ENCODE data around the gene SKAP2. TPM values are rescaled to one million over a fixed set of nuclear protein-coding genes. Genes with fewer than 3 reads are reported as not detected.

SKAP2 gene
- polyA plus RNA-seq, 1 donor from 2014 or later: 3.6 TPM

DNA sequence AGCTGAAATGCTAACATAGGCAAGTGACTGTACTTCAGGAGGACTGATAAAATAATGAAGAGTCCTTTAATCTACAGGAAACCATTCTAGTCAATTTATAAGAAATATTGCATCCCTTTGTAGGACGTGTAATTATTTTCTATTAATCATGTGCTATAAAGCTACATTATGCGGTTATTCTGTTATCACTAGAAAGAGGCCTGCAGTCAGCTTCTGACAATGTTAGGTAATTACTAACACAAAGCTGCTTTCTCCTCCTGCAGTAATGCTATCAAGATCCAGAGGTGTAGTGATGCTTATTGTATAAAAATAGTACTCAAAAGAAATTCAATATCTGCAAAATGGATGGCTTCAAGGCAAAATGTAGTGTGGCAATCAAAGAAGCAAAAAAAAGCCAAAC lies 191.1 kb downstream of the SKAP2 start (continued):
- TF ChIP-seq MXI1 (conservative IDR thresholded peaks at IDR 0.05; ENCODE audit: poor library complexity, severe bottlenecking) (no peak), RAD21 (conservative IDR thresholded peaks at IDR 0.05) (no peak), TAF1 (IDR thresholded peaks at IDR 0.05; ENCODE audit: low read depth) (no peak)

DNA sequence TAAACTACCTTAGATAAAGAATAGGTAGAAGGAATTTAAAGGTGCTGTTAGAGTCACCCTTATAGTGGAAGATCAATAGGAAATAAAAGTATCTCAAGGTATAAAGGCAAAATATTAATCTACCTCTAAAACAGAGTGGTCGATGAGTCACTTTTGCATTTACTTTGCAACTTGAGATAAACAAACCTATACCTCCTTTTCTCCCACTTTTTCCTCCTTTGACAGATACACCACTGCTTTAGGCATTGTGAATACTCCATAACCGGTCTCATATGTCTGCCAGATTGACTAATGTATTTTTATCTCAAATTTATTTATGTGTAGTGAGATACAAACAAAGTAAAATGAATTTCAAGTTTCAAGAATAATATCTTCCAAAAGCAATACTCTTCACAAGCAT lies 193.5 kb downstream of the SKAP2 start:
- no peaks in the 10 kb centered on the region for H3K9me3 ChIP-seq (ENCODE audit: low read length)
- H3K36me3 ChIP-seq (ENCODE audit: insufficient read depth, low read length): no peaks in the 10 kb centered on the region
- no peaks in the 10 kb centered on the region for H3K9me2 ChIP-seq (ENCODE audit: insufficient read depth, low read length)
- no peak for TF ChIP-seq TAF1 (IDR thresholded peaks at IDR 0.05; ENCODE audit: low read depth)
- H3F3A ChIP-seq (ENCODE audit: insufficient read depth, low read length, poor library complexity, severe bottlenecking): no peaks in the 10 kb centered on the region
- no peak overlapping the region for H3K27ac ChIP-seq (ENCODE audit: low read length)
- no peaks in the 10 kb centered on the region for H3K27me3 ChIP-seq (ENCODE audit: insufficient read depth, low read depth, low read length)
- H3K4me3 ChIP-seq (ENCODE audit: low read length): no peak overlapping the region
- no peak overlapping the region for H3K4me2 ChIP-seq (ENCODE audit: low read length)
- no peak overlapping the region for H2AFZ ChIP-seq (ENCODE audit: low read depth, low read length)
- H3K79me2 ChIP-seq (replicated peaks; ENCODE audit: insufficient read depth, low read length): no peaks in the 10 kb centered on the region
- H3K9ac ChIP-seq (ENCODE audit: low read length): no peak overlapping the region
- H4K20me1 ChIP-seq (ENCODE audit: insufficient read depth): no peaks in the 10 kb centered on the region

- H3K4me2 ChIP-seq (ENCODE audit: low read length): no peak overlapping the region
- no peaks in the 10 kb centered on the region for H3K27me3 ChIP-seq (ENCODE audit: insufficient read depth, low read depth, low read length)
- H3K36me3 ChIP-seq (ENCODE audit: insufficient read depth, low read length): no peaks in the 10 kb centered on the region
- H2AFZ ChIP-seq (ENCODE audit: low read depth, low read length): no peak overlapping the region
- H3K79me2 ChIP-seq (replicated peaks; ENCODE audit: insufficient read depth, low read length): no peaks in the 10 kb centered on the region
- no peaks in the 10 kb centered on the region for H3F3A ChIP-seq (ENCODE audit: insufficient read depth, low read length, poor library complexity, severe bottlenecking)
- TF ChIP-seq TAF1 (IDR thresholded peaks at IDR 0.05; ENCODE audit: low read depth): no peak
- TF ChIP-seq, protein P1, sequence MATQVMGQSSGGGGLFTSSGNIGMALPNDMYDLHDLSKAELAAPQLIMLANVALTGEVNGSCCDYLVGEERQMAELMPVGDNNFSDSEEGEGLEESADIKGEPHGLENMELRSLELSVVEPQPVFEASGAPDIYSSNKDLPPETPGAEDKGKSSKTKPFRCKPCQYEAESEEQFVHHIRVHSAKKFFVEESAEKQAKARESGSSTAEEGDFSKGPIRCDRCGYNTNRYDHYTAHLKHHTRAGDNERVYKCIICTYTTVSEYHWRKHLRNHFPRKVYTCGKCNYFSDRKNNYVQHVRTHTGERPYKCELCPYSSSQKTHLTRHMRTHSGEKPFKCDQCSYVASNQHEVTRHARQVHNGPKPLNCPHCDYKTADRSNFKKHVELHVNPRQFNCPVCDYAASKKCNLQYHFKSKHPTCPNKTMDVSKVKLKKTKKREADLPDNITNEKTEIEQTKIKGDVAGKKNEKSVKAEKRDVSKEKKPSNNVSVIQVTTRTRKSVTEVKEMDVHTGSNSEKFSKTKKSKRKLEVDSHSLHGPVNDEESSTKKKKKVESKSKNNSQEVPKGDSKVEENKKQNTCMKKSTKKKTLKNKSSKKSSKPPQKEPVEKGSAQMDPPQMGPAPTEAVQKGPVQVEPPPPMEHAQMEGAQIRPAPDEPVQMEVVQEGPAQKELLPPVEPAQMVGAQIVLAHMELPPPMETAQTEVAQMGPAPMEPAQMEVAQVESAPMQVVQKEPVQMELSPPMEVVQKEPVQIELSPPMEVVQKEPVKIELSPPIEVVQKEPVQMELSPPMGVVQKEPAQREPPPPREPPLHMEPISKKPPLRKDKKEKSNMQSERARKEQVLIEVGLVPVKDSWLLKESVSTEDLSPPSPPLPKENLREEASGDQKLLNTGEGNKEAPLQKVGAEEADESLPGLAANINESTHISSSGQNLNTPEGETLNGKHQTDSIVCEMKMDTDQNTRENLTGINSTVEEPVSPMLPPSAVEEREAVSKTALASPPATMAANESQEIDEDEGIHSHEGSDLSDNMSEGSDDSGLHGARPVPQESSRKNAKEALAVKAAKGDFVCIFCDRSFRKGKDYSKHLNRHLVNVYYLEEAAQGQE (IDR thresholded peaks at IDR 0.05; ENCODE audit: borderline replicate concordance): no peak
- TF ChIP-seq POLR2AphosphoS5 (IDR thresholded peaks at IDR 0.05): no peak
- TF ChIP-seq RAD21 (conservative IDR thresholded peaks at IDR 0.05): no peak
- TF ChIP-seq EZH2 (IDR thresholded peaks at IDR 0.05; ENCODE audit: borderline replicate concordance, insufficient read depth, low read length, poor library complexity, severe bottlenecking): no peak
- no peak for TF ChIP-seq SMC3 (conservative IDR thresholded peaks at IDR 0.05; ENCODE audit: poor library complexity)
- no peak for TF ChIP-seq MXI1 (conservative IDR thresholded peaks at IDR 0.05; ENCODE audit: poor library complexity, severe bottlenecking)
- no peak for TF ChIP-seq EP300 (conservative IDR thresholded peaks at IDR 0.05; ENCODE audit: poor library complexity, severe bottlenecking)
- TF ChIP-seq, protein P2, sequence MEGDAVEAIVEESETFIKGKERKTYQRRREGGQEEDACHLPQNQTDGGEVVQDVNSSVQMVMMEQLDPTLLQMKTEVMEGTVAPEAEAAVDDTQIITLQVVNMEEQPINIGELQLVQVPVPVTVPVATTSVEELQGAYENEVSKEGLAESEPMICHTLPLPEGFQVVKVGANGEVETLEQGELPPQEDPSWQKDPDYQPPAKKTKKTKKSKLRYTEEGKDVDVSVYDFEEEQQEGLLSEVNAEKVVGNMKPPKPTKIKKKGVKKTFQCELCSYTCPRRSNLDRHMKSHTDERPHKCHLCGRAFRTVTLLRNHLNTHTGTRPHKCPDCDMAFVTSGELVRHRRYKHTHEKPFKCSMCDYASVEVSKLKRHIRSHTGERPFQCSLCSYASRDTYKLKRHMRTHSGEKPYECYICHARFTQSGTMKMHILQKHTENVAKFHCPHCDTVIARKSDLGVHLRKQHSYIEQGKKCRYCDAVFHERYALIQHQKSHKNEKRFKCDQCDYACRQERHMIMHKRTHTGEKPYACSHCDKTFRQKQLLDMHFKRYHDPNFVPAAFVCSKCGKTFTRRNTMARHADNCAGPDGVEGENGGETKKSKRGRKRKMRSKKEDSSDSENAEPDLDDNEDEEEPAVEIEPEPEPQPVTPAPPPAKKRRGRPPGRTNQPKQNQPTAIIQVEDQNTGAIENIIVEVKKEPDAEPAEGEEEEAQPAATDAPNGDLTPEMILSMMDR (IDR thresholded peaks at IDR 0.05; ENCODE audit: poor library complexity, severe bottlenecking): no peak
- no peaks in the 10 kb centered on the region for H3K9me2 ChIP-seq (ENCODE audit: insufficient read depth, low read length)
- H3K9ac ChIP-seq (ENCODE audit: low read length): no peak overlapping the region
- H3K4me3 ChIP-seq (ENCODE audit: low read length): no peak overlapping the region
- H3K27ac ChIP-seq (ENCODE audit: low read length): no peak overlapping the region
- no peaks in the 10 kb centered on the region for H4K20me1 ChIP-seq (ENCODE audit: insufficient read depth)
- no peaks in the 10 kb centered on the region for H3K9me3 ChIP-seq (ENCODE audit: low read length)
These were observed 194.1 kb downstream of the SKAP2 start for GRCh38 chr7:26670290-26670689.
